Endothelial cell of umbilical vein (primary cell): ENCODE measurements around the gene NADK.

Experiments
- FOS ChIP-seq: IDR thresholded peaks from 2 replicates; pipeline ENCODE4 v1.6.1; 2011; ENCODE audit warnings: mild to moderate bottlenecking, low read length, moderate library complexity, borderline replicate concordance; ENCODE audit not compliant: insufficient read depth
- POLR2A ChIP-seq: IDR thresholded peaks from 2 replicates; pipeline ENCODE4 v1.6.1; 2012; ENCODE audit warnings: low read depth, mild to moderate bottlenecking, control low read depth, low read length
- TF ChIP-seq, protein P1 (sequence below), 2 donors: IDR thresholded peaks; 1 replicate in 1 of 2; 2 replicates in 1 of 2; pipeline ENCODE4 v1.5.1; 2011; ENCODE audit warnings: low read length in 2 of 2, mild to moderate bottlenecking in 2 of 2, moderate library complexity in 2 of 2, control low read depth in 1 of 2, inconsistent platforms in 1 of 2, low read depth in 1 of 2; ENCODE audit not compliant: insufficient read depth in 1 of 2; ENCODE audit errors: extremely low read depth in 1 of 2
- TF ChIP-seq, protein P2 (sequence below): IDR thresholded peaks from 2 replicates; pipeline ENCODE4 v1.6.1; 2011; ENCODE audit not compliant: insufficient read depth, insufficient read length

DNA sequence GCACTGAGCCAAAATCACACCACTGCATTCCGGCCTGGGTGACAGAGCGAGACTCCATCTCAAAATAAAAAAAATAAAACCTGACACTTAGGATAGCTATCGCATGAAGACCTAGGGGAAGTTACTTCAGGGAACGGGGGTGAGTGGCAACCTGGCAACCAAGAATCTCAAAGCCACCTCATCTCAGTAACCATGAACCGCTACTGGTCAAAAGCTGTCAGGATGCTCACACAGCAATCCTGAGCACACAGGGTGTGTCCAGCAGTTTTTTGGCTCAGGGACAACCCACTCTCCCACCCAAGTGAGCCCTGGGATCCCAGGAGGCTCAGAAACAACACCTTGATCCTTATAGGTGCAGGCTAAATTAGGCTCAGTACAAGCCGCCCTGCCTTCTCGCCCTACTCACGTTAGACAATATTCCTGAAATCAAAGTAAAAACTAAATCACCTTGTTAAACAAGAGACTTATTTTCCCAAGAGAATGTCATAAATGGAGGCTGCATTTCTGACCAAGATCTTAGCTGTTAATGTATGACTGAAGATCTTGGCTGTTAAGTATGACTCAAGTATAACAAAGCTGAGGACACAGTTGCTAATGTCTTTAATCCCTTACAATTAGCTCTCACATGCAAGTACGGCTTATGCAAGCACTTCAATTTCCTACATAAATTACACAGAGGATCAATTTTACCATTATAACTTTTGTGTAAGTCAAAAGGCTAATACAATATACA, 48.3 kb upstream of the NADK start:
- TF ChIP-seq, protein P1, sequence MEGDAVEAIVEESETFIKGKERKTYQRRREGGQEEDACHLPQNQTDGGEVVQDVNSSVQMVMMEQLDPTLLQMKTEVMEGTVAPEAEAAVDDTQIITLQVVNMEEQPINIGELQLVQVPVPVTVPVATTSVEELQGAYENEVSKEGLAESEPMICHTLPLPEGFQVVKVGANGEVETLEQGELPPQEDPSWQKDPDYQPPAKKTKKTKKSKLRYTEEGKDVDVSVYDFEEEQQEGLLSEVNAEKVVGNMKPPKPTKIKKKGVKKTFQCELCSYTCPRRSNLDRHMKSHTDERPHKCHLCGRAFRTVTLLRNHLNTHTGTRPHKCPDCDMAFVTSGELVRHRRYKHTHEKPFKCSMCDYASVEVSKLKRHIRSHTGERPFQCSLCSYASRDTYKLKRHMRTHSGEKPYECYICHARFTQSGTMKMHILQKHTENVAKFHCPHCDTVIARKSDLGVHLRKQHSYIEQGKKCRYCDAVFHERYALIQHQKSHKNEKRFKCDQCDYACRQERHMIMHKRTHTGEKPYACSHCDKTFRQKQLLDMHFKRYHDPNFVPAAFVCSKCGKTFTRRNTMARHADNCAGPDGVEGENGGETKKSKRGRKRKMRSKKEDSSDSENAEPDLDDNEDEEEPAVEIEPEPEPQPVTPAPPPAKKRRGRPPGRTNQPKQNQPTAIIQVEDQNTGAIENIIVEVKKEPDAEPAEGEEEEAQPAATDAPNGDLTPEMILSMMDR (IDR thresholded peaks at IDR 0.05; ENCODE audit: extremely low read depth in 1 of 2, insufficient read depth in 1 of 2, low read depth in 1 of 2, low read length in 2 of 2), result no peak
- TF ChIP-seq, protein P2, sequence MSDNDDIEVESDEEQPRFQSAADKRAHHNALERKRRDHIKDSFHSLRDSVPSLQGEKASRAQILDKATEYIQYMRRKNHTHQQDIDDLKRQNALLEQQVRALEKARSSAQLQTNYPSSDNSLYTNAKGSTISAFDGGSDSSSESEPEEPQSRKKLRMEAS, result no peak
- TF ChIP-seq FOS, result no peak
- TF ChIP-seq POLR2A, result no peak
